Measurements from ENCODE around the gene E4F1.

Gene E4F1

GRCh38 chr16:2280461-2280860, 57.1 kb downstream of the E4F1 start:
- DNase-seq: no peak
- TF ChIP-seq GATA1 (IDR thresholded peaks at IDR 0.05; ENCODE audit: low read depth, low read length) (no peak), POLR2A (IDR thresholded peaks at IDR 0.05; ENCODE audit: low read length) (no peak)

- DNase-seq: no peak
- no peak for TF ChIP-seq POLR2A (IDR thresholded peaks at IDR 0.05; ENCODE audit: low read length)
- TF ChIP-seq GATA1 (IDR thresholded peaks at IDR 0.05; ENCODE audit: low read depth, low read length): no peak
Observed at GRCh38 chr16:2280981-2281542, 57.7 kb downstream of the E4F1 start.

- no peak for TF ChIP-seq GATA1 (IDR thresholded peaks at IDR 0.05; ENCODE audit: low read depth, low read length)
- TF ChIP-seq POLR2A (IDR thresholded peaks at IDR 0.05; ENCODE audit: low read length): no peak
- no peak for DNase-seq
Observed at GRCh38 chr16:2282262-2282661, 58.9 kb downstream of the E4F1 start.

- TF ChIP-seq GATA1 (IDR thresholded peaks at IDR 0.05; ENCODE audit: low read depth, low read length) (no peak), POLR2A (IDR thresholded peaks at IDR 0.05; ENCODE audit: low read length) (no peak)
- no peak for DNase-seq
Observed at GRCh38 chr16:2282866-2283555, 59.6 kb downstream of the E4F1 start.

DNA sequence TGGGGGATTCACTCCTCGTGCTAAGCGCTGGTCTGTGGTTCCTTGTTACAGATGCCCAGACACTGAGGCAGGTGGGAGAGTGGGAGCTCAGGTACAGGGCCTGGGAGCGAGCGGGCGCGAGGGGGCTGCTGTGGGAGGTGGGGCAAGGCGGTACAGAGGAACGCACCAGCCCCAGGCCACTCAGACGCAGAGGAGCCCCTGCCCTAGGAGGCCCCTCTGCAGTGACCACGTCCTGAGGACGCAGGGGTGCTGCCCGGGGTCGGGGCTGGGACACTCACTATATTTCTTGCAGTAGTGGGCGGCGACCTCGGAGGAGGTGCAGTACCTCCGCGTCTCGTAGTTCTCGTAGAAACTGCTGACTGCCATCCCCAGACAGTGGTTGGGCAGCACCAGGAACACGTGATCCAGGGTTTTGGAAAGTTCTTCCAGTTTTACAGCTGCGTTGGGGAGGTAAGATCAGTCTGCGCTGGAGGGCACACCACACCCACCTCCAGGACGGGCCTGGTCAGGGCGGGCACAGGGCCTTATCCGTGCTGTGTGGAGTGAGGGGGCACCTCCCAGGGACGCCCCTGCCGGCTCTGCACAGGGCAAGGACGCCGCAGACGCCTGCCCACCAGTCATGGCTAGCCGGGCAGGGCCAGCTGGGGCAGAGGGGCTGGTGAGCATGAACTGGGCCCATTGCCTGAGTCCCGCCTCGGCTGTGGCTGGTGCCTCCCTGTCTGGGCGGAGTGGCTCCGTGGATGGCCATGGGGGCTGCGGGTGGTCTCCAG, 60.8 kb downstream of the E4F1 start:
- no peak for TF ChIP-seq POLR2A (IDR thresholded peaks at IDR 0.05; ENCODE audit: low read length)
- no peak for TF ChIP-seq GATA1 (IDR thresholded peaks at IDR 0.05; ENCODE audit: low read depth, low read length)
- DNase-seq: no peak

DNA sequence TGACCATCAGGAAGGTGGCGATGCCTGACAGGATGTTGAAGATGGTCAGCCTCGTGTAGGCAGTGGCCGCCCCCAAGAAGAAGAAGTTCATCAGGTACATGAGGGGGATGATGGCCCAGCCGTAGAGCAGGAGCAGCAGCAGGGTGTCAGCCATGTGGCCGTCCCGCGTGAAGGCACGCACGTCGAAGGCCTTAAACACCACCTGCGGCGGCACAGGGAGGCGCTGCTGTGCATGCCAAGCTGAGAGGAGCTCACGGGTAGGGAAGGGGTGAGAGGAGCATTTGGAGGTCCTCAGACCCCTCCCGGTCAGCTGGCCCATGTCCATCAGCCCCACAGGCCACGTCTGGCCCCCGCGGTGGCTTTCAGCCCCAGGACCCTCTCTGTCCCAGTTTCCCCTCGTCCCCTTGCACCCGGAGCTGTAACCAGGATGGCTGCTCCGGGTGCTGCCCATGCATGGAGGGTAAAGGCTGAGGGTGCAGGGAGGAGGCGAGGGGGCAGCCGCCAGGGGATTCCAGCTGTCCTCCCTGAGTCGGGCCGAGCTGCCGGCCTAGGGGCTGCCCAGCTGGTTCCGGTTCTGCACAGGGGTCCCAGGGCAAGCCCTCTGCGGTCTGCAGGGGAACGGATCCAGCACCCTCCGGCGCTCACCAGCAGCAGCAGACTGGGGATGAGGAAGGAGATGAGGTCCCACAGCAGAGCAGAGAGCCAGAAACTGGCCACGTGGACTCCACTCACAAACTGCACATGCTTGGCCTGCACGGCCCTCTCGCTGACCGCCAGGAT, 61.6 kb downstream of the E4F1 start:
- TF ChIP-seq GATA1 (IDR thresholded peaks at IDR 0.05; ENCODE audit: low read depth, low read length) (no peak), POLR2A (IDR thresholded peaks at IDR 0.05; ENCODE audit: low read length) (no peak)
- DNase-seq: no peak
